ENCODE data around the gene SUFU. TPM values are rescaled to one million over a fixed set of nuclear protein-coding genes. Genes with fewer than 3 reads are reported as not detected.

The SUFU gene
- total and polyA plus RNA-seq, 4 donors, result 1.8 to 3.8 (median 2.9) TPM

DNA sequence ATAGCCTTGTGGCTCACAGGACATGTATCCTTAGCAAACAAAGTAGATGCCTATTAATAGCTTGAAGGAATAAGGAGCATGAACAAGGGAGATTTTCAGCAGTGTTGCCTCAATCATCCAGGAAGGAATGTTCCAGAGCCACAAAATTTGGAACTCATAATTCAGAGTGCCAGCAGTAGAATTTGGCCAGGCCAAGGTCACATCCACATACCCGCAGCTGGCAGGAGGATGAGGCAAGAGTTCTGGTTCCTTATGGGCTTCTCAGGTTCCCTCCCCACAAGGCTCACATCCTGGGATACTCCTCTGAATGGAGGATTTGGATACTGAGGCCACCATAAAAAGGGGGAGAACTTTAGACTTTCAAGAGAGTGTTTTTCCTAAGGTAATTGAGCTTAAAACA is 45.8 kb downstream of the SUFU start:
- TF ChIP-seq, protein P1, sequence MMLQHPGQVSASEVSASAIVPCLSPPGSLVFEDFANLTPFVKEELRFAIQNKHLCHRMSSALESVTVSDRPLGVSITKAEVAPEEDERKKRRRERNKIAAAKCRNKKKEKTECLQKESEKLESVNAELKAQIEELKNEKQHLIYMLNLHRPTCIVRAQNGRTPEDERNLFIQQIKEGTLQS (IDR thresholded peaks at IDR 0.05), result no peak
- no peak for TF ChIP-seq JUND (IDR thresholded peaks at IDR 0.05)
- no peak for TF ChIP-seq GABPA (IDR thresholded peaks at IDR 0.05 in 1 of 2, conservative IDR thresholded peaks at IDR 0.05 in 1 of 2)
- TF ChIP-seq HNF4G (IDR thresholded peaks at IDR 0.05), result no peak
- TF ChIP-seq TAF1 (conservative IDR thresholded peaks at IDR 0.05), result no peak
- no peak for TF ChIP-seq FOXA2 (IDR thresholded peaks at IDR 0.05)
- TF ChIP-seq, protein P2, sequence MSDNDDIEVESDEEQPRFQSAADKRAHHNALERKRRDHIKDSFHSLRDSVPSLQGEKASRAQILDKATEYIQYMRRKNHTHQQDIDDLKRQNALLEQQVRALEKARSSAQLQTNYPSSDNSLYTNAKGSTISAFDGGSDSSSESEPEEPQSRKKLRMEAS (IDR thresholded peaks at IDR 0.05), result no peak
- TF ChIP-seq EGR1 (IDR thresholded peaks at IDR 0.05; ENCODE audit: low read depth in 2 of 2), result no peak
- TF ChIP-seq HNF4A (conservative IDR thresholded peaks at IDR 0.05), result no peak
- TF ChIP-seq YY1 (IDR thresholded peaks at IDR 0.05), result no peak
- TF ChIP-seq RXRA (IDR thresholded peaks at IDR 0.05), result no peak
- no peak for TF ChIP-seq RAD21 (IDR thresholded peaks at IDR 0.05)
- TF ChIP-seq NR2F2 (IDR thresholded peaks at IDR 0.05), result no peak
- TF ChIP-seq SP1 (IDR thresholded peaks at IDR 0.05), result no peak
- TF ChIP-seq, protein P3, sequence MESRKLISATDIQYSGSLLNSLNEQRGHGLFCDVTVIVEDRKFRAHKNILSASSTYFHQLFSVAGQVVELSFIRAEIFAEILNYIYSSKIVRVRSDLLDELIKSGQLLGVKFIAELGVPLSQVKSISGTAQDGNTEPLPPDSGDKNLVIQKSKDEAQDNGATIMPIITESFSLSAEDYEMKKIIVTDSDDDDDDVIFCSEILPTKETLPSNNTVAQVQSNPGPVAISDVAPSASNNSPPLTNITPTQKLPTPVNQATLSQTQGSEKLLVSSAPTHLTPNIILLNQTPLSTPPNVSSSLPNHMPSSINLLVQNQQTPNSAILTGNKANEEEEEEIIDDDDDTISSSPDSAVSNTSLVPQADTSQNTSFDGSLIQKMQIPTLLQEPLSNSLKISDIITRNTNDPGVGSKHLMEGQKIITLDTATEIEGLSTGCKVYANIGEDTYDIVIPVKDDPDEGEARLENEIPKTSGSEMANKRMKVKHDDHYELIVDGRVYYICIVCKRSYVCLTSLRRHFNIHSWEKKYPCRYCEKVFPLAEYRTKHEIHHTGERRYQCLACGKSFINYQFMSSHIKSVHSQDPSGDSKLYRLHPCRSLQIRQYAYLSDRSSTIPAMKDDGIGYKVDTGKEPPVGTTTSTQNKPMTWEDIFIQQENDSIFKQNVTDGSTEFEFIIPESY (IDR thresholded peaks at IDR 0.05), result no peak
- H3K9ac ChIP-seq (ENCODE audit: low read depth in 1 of 2, low read length in 2 of 2), result no peak overlapping the region
- no peak overlapping the region for H3K4me3 ChIP-seq (ENCODE audit: low read depth in 1 of 3, low read length in 3 of 3)
- no peaks in the 10 kb centered on the region for H3K9me3 ChIP-seq (ENCODE audit: control insufficient read depth in 4 of 4, low read length in 3 of 4)
- DNase-seq (ENCODE audit: low spot score), result no peak
- WGBS, result 67% methylated on average over 1 of the region's 1 CpG
- peaks cover 3 to 18% (median 8%) of the 10 kb centered on the region in 4 donors for H3K36me3 ChIP-seq (ENCODE audit: control insufficient read depth in 4 of 4, insufficient read depth in 3 of 4, low read depth in 1 of 4, low read length in 3 of 4)
- H3K4me1 ChIP-seq (ENCODE audit: control insufficient read depth in 4 of 4, insufficient read depth in 4 of 4, low read length in 3 of 4), result no peaks in the 10 kb centered on the region
- H3K27ac ChIP-seq (ENCODE audit: low read depth in 1 of 2, low read length in 2 of 2), result no peak overlapping the region
- no peaks in the 10 kb centered on the region for H3K27me3 ChIP-seq (ENCODE audit: control insufficient read depth in 4 of 4, insufficient read depth in 4 of 4, low read length in 3 of 4)

DNA sequence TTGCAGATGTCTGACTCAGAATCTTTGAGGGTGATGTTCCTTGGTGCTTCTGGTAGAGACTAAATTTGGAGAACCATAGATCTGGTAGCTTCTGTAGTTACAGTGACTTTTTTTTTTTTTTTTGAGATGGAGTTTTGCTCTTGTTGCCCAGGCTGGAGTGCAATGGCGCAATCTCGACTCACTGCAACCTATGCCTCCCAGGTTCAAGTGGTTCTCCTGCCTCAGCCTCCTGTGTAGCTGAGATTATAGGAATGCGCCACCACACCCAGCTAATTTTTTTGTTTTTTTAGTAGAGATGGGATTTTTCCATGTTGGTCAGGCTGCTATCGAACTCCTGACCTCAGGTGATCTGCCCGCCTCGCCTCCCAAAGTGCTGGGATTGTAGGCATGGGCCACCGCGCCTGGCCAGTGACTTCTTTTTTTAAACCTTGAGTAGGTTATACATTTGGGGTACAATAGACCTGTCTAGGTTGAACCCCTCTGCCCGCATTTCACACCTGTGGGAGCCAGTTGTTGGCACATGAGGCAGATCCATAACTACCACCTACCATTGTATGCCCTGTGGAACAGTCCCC is 47.0 kb downstream of the SUFU start:
- Histone ChIP-seq H3K9me3 (ENCODE audit: control insufficient read depth in 4 of 4, low read length in 3 of 4) (no peaks in the 10 kb centered on the region), H3K4me1 (ENCODE audit: control insufficient read depth in 4 of 4, insufficient read depth in 4 of 4, low read length in 3 of 4) (no peaks in the 10 kb centered on the region), H3K27me3 (ENCODE audit: control insufficient read depth in 4 of 4, insufficient read depth in 4 of 4, low read length in 3 of 4) (no peaks in the 10 kb centered on the region), H3K27ac (ENCODE audit: low read depth in 1 of 2, low read length in 2 of 2) (no peak overlapping the region), H3K4me3 (ENCODE audit: low read depth in 1 of 3, low read length in 3 of 3) (no peak overlapping the region), H3K9ac (ENCODE audit: low read depth in 1 of 2, low read length in 2 of 2) (no peak overlapping the region), H3K36me3 (ENCODE audit: control insufficient read depth in 4 of 4, insufficient read depth in 3 of 4, low read depth in 1 of 4, low read length in 3 of 4) (peaks cover 3 to 18% (median 8%) of the 10 kb centered on the region in 4 donors)
- DNase-seq (ENCODE audit: low spot score), result no peak
- 97% methylated on average over 9 of the region's 9 CpGs for WGBS
- TF ChIP-seq, protein P4, sequence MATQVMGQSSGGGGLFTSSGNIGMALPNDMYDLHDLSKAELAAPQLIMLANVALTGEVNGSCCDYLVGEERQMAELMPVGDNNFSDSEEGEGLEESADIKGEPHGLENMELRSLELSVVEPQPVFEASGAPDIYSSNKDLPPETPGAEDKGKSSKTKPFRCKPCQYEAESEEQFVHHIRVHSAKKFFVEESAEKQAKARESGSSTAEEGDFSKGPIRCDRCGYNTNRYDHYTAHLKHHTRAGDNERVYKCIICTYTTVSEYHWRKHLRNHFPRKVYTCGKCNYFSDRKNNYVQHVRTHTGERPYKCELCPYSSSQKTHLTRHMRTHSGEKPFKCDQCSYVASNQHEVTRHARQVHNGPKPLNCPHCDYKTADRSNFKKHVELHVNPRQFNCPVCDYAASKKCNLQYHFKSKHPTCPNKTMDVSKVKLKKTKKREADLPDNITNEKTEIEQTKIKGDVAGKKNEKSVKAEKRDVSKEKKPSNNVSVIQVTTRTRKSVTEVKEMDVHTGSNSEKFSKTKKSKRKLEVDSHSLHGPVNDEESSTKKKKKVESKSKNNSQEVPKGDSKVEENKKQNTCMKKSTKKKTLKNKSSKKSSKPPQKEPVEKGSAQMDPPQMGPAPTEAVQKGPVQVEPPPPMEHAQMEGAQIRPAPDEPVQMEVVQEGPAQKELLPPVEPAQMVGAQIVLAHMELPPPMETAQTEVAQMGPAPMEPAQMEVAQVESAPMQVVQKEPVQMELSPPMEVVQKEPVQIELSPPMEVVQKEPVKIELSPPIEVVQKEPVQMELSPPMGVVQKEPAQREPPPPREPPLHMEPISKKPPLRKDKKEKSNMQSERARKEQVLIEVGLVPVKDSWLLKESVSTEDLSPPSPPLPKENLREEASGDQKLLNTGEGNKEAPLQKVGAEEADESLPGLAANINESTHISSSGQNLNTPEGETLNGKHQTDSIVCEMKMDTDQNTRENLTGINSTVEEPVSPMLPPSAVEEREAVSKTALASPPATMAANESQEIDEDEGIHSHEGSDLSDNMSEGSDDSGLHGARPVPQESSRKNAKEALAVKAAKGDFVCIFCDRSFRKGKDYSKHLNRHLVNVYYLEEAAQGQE (IDR thresholded peaks at IDR 0.05), result no peak
- TF ChIP-seq, protein P2 (IDR thresholded peaks at IDR 0.05), result no peak
- no peak for TF ChIP-seq TAF1 (conservative IDR thresholded peaks at IDR 0.05)
